Activated CD4-positive, alpha-beta memory T cell treated with anti-CD3 and anti-CD28 coated beads for 36 hours (primary cell): ENCODE data around the gene UBLCP1. TPM values are rescaled to one million over a fixed set of nuclear protein-coding genes. Genes with fewer than 3 reads are reported as not detected.

Experiments used
- total RNA-seq, 2 experiments: library from RNA; stranded (reverse); gene quantifications; one replicate each; pipeline ENCODE4 v1.2.3, GENCODE V29; 2021

The UBLCP1 gene
- total RNA-seq, 2 experiments from 2014 or later = 32.9 to 34.4 TPM

Other genes starting within 250 kb of the UBLCP1 start
- gene EBF1, start 163.4 kb upstream of the UBLCP1 start, total RNA-seq = not detected
- gene RNF145, start 53.7 kb upstream of the UBLCP1 start, total RNA-seq = 10 to 100 TPM; 91.4 to 92.6 TPM
- not detected for gene IL12B, start 67.2 kb downstream of the UBLCP1 start, total RNA-seq